Tibial nerve (tissue), 4 donors: ENCODE data around the gene KAT2B. TPM values are rescaled to one million over a fixed set of nuclear protein-coding genes. Genes with fewer than 3 reads are reported as not detected.

ENCODE experiments used
- DNase-seq, 2 donors: peaks; one replicate each; pipeline ENCODE4 v3.0.0-alpha.2; 2019; ENCODE audit warnings: low spot score in 2 of 2
- H3K27ac ChIP-seq, 4 donors: fragments of 200-600 bp; sonication (generic) in 3 of 4; one replicate each; pipeline ENCODE4 v1.5.1; 2017 to 2019; ENCODE audit warnings: mild to moderate bottlenecking in 1 of 4
- H3K27me3 ChIP-seq, 2 donors: fragments of 200-600 bp; sonication (generic) in 1 of 2; one replicate each; pipeline versions ENCODE4 v1.5.1 to v1.6.0; 2017 to 2019
- H3K36me3 ChIP-seq, 3 donors: fragments of 200-600 bp; sonication (generic); one replicate each; pipeline ENCODE4 v1.5.1; 2018 to 2019
- H3K4me1 ChIP-seq, 4 donors: fragments of 200-600 bp; sonication (generic) in 3 of 4; one replicate each; pipeline ENCODE4 v1.5.1; 2017 to 2019
- H3K4me3 ChIP-seq, 4 donors: fragments of 200-600 bp; sonication (generic) in 3 of 4; one replicate each; pipeline ENCODE4 v1.5.1; 2017 to 2019; ENCODE audit warnings: mild to moderate bottlenecking in 1 of 4, moderate library complexity in 1 of 4
- H3K9me3 ChIP-seq, 4 donors: fragments of 200-600 bp; sonication (generic) in 3 of 4; one replicate each; pipeline ENCODE4 v1.5.1; 2017 to 2019
- CTCF ChIP-seq, 5 experiments: fragments of 200-600 bp in 3 of 5; fragments of 450-650 bp in 2 of 5; sonication (generic) in 3 of 5; IDR thresholded peaks; one replicate each; pipeline ENCODE4 v1.5.1; 2016 to 2019; ENCODE audit warnings: antibody characterized with exemption in 5 of 5, mild to moderate bottlenecking in 3 of 5, moderate library complexity in 2 of 5
- EP300 ChIP-seq, 2 donors: sonication (generic); formaldehyde crosslinking; IDR thresholded peaks; one replicate each; pipeline ENCODE4 v1.6.1; 2017; ENCODE audit warnings: antibody characterized with exemption in 2 of 2, mild to moderate bottlenecking in 1 of 2
- POLR2A ChIP-seq, 2 donors: fragments of 450-650 bp; IDR thresholded peaks; one replicate each; pipeline ENCODE4 v1.6.1; 2017; ENCODE audit warnings: antibody characterized with exemption in 2 of 2, mild to moderate bottlenecking in 2 of 2, moderate library complexity in 2 of 2
- WGBS, 2 donors: methylation state at CpG; one replicate each; pipeline ENCODE4 v1.1.5; 2018; 5-methylcytosine and 5-hydroxymethylcytosine counted together
- total RNA-seq, 4 donors: library from RNA; depleted of rRNA; stranded (reverse); fragments of >200 nt; gene quantifications; one replicate each; pipeline ENCODE4 v1.1.0, GENCODE V29; 2016

Gene KAT2B
- total RNA-seq, 4 donors from 2014 or later: 34.5 to 87.2 (median 60.1) TPM

- no peak for DNase-seq
- peaks cover 0 to 47% (median 0%) of the 10 kb centered on the region in 3 donors for H3K36me3 ChIP-seq
- WGBS, 2 donors: 89 to 96% methylated on average over 1 of the region's 1 CpG
- TF ChIP-seq CTCF (IDR thresholded peaks at IDR 0.05) (no peak), POLR2A (IDR thresholded peaks at IDR 0.05) (no peak), EP300 (IDR thresholded peaks at IDR 0.05) (no peak)
- H3K4me3 ChIP-seq: no peak overlapping the region
- no peaks in the 10 kb centered on the region for H3K27me3 ChIP-seq
- H3K9me3 ChIP-seq: no peaks in the 10 kb centered on the region
- no peak overlapping the region for H3K27ac ChIP-seq
- H3K4me1 ChIP-seq: no peaks in the 10 kb centered on the region
Observed at GRCh38 chr3:20154078-20154477, 113.8 kb downstream of the KAT2B start.

GRCh38 chr3:20154928-20155327, 114.7 kb downstream of the KAT2B start:
- H3K36me3 ChIP-seq: peaks cover 0 to 39% (median 0%) of the 10 kb centered on the region in 3 donors
- H3K27ac ChIP-seq: no peak overlapping the region
- H3K9me3 ChIP-seq: no peaks in the 10 kb centered on the region
- 83 to 96% methylated on average over 4 of the region's 4 CpGs for WGBS, 2 donors
- H3K4me3 ChIP-seq: no peak overlapping the region
- no peaks in the 10 kb centered on the region for H3K27me3 ChIP-seq
- DNase-seq: no peak
- H3K4me1 ChIP-seq: peaks cover 0 to 3% (median 0%) of the 10 kb centered on the region in 4 donors
- TF ChIP-seq EP300 (IDR thresholded peaks at IDR 0.05) (no peak), POLR2A (IDR thresholded peaks at IDR 0.05) (no peak), CTCF (IDR thresholded peaks at IDR 0.05) (no peak)

GRCh38 chr3:20160230-20160629, 120.0 kb downstream of the KAT2B start:
- Histone ChIP-seq H3K27ac (no peak overlapping the region), H3K9me3 (no peaks in the 10 kb centered on the region), H3K27me3 (no peaks in the 10 kb centered on the region), H3K36me3 (peaks cover 0 to 4% (median 0%) of the 10 kb centered on the region in 3 donors), H3K4me1 (peaks cover 0 to 5% (median 0%) of the 10 kb centered on the region in 4 donors), H3K4me3 (no peak overlapping the region)
- no peak for DNase-seq
- TF ChIP-seq POLR2A (IDR thresholded peaks at IDR 0.05): no peak
- TF ChIP-seq EP300 (IDR thresholded peaks at IDR 0.05): no peak
- no peak for TF ChIP-seq CTCF (IDR thresholded peaks at IDR 0.05)

- no peak for TF ChIP-seq EP300 (IDR thresholded peaks at IDR 0.05)
- no peak for TF ChIP-seq POLR2A (IDR thresholded peaks at IDR 0.05)
- TF ChIP-seq CTCF (IDR thresholded peaks at IDR 0.05): no peak
- H3K4me1 ChIP-seq: peaks cover 0 to 5% (median 0%) of the 10 kb centered on the region in 4 donors
- WGBS, 2 donors: 93 to 98% methylated on average over 2 of the region's 2 CpGs
Observed at GRCh38 chr3:20161714-20162113, 121.5 kb downstream of the KAT2B start.

GRCh38 chr3:20173844-20174410, 133.7 kb downstream of the KAT2B start:
- H3K36me3 ChIP-seq: no peaks in the 10 kb centered on the region
- DNase-seq: no peak
- no peak overlapping the region for H3K27ac ChIP-seq
- 90 to 94% methylated on average over 4 of the region's 4 CpGs for WGBS, 2 donors
- no peak for TF ChIP-seq CTCF (IDR thresholded peaks at IDR 0.05)
- TF ChIP-seq EP300 (IDR thresholded peaks at IDR 0.05): no peak
- TF ChIP-seq POLR2A (IDR thresholded peaks at IDR 0.05): no peak
- H3K9me3 ChIP-seq: no peaks in the 10 kb centered on the region
- H3K4me1 ChIP-seq: no peaks in the 10 kb centered on the region
- no peak overlapping the region for H3K4me3 ChIP-seq
- no peaks in the 10 kb centered on the region for H3K27me3 ChIP-seq

More at GRCh38 chr3:20161714-20162113, 121.5 kb downstream of the KAT2B start:
- H3K27ac ChIP-seq: no peak overlapping the region
- DNase-seq: no peak
- no peaks in the 10 kb centered on the region for H3K36me3 ChIP-seq
- H3K9me3 ChIP-seq: no peaks in the 10 kb centered on the region
- H3K4me3 ChIP-seq: no peak overlapping the region
- no peaks in the 10 kb centered on the region for H3K27me3 ChIP-seq
